Parathyroid adenoma (tissue), 2 donors: ENCODE results near the gene SOX9.
"Not testable (repeated sequence)": the region's sequence is repeated elsewhere in the genome, so short reads cannot be mapped to it uniquely, and the experiment has no call there.

Source experiments
- H2AFZ ChIP-seq: fragments of 300-600 bp; sonication (generic); one replicate; pipeline ENCODE4 v1.7.0; 2017; ENCODE audit warnings: antibody characterized with exemption, mild to moderate bottlenecking
- H3K27ac ChIP-seq: fragments of 300-600 bp; sonication (generic); one replicate; pipeline ENCODE4 v1.7.0; 2017
- H3K27me3 ChIP-seq: fragments of 300-600 bp; sonication (generic); one replicate; pipeline ENCODE4 v1.7.0; 2017; ENCODE audit warnings: low read length; ENCODE audit not compliant: control insufficient read depth, insufficient read depth
- H3K36me3 ChIP-seq: fragments of 300-600 bp; sonication (generic); one replicate; pipeline ENCODE4 v1.7.0; 2017; ENCODE audit warnings: low read length; ENCODE audit not compliant: control insufficient read depth, insufficient read depth
- H3K4me1 ChIP-seq: fragments of 300-600 bp; sonication (generic); one replicate; pipeline ENCODE4 v1.7.0; 2017; ENCODE audit warnings: control low read depth
- H3K4me2 ChIP-seq: fragments of 300-600 bp; sonication (generic); one replicate; pipeline ENCODE4 v1.7.0; 2017; ENCODE audit warnings: low read length
- H3K4me3 ChIP-seq: fragments of 300-600 bp; sonication (generic); one replicate; pipeline ENCODE4 v1.7.0; 2017; ENCODE audit warnings: low read depth, low read length
- H3K79me2 ChIP-seq: fragments of 300-600 bp; sonication (generic); one replicate; pipeline ENCODE4 v1.7.0; 2017; ENCODE audit warnings: control low read depth
- H3K9ac ChIP-seq: fragments of 300-600 bp; sonication (generic); one replicate; pipeline ENCODE4 v1.7.0; 2017; ENCODE audit warnings: mild to moderate bottlenecking
- H3K9me3 ChIP-seq: fragments of 300-600 bp; sonication (generic); one replicate; pipeline ENCODE4 v1.7.0; 2017; ENCODE audit warnings: low read length; ENCODE audit not compliant: control insufficient read depth
- CTCF ChIP-seq: fragments of 300-600 bp; sonication (generic); IDR thresholded peaks from one replicate; pipeline ENCODE4 v1.7.0; 2017; ENCODE audit warnings: antibody characterized with exemption, mild to moderate bottlenecking
- donor health status: primary hyperparathyroidism.

SOX9 gene

GRCh38 chr17:72139212-72139611 is 18.4 kb downstream of the SOX9 start:
- H3K36me3 ChIP-seq = no peaks in the 10 kb centered on the region
- H3K9ac ChIP-seq = no peak overlapping the region
- H3K9me3 ChIP-seq = no peaks in the 10 kb centered on the region
- H2AFZ ChIP-seq = no peak overlapping the region
- no peak overlapping the region for H3K4me2 ChIP-seq
- H3K4me3 ChIP-seq = no peak overlapping the region
- H3K79me2 ChIP-seq = no peaks in the 10 kb centered on the region
- no peaks in the 10 kb centered on the region for H3K27me3 ChIP-seq
- H3K27ac ChIP-seq = no peak overlapping the region
- H3K4me1 ChIP-seq = no peaks in the 10 kb centered on the region
- no peak for TF ChIP-seq CTCF

GRCh38 chr17:72141336-72141735 is 20.5 kb downstream of the SOX9 start:
- no peak overlapping the region for H2AFZ ChIP-seq
- H3K79me2 ChIP-seq = no peaks in the 10 kb centered on the region
- H3K9me3 ChIP-seq = no peaks in the 10 kb centered on the region
- no peaks in the 10 kb centered on the region for H3K27me3 ChIP-seq
- H3K36me3 ChIP-seq = no peaks in the 10 kb centered on the region
- no peaks in the 10 kb centered on the region for H3K4me1 ChIP-seq
- no peak overlapping the region for H3K9ac ChIP-seq
- H3K4me3 ChIP-seq = no peak overlapping the region
- no peak overlapping the region for H3K27ac ChIP-seq
- no peak overlapping the region for H3K4me2 ChIP-seq
- TF ChIP-seq CTCF = no peak

GRCh38 chr17:72142097-72142496 is 21.3 kb downstream of the SOX9 start:
- not testable (repeated sequence) for H3K4me2 ChIP-seq, H3K27me3 ChIP-seq, H2AFZ ChIP-seq, H3K79me2 ChIP-seq, H3K4me3 ChIP-seq, H3K9ac ChIP-seq, H3K4me1 ChIP-seq, H3K9me3 ChIP-seq, H3K27ac ChIP-seq, H3K36me3 ChIP-seq

- no peaks in the 10 kb centered on the region for H3K27me3 ChIP-seq
- H3K4me3 ChIP-seq = no peak overlapping the region
- H3K4me1 ChIP-seq = no peaks in the 10 kb centered on the region
- no peak overlapping the region for H3K4me2 ChIP-seq
- no peak overlapping the region for H2AFZ ChIP-seq
- no peak for TF ChIP-seq CTCF
- no peaks in the 10 kb centered on the region for H3K9me3 ChIP-seq
- no peaks in the 10 kb centered on the region for H3K79me2 ChIP-seq
- no peak overlapping the region for H3K9ac ChIP-seq
- H3K36me3 ChIP-seq = no peaks in the 10 kb centered on the region
- no peak overlapping the region for H3K27ac ChIP-seq
Observed at GRCh38 chr17:72142614-72143013, 21.8 kb downstream of the SOX9 start.

GRCh38 chr17:72143245-72143644 is 22.4 kb downstream of the SOX9 start:
- Histone ChIP-seq H3K27ac (no peak overlapping the region), H3K4me3 (no peak overlapping the region), H3K4me2 (no peak overlapping the region), H2AFZ (no peak overlapping the region), H3K9me3 (no peaks in the 10 kb centered on the region), H3K4me1 (no peaks in the 10 kb centered on the region), H3K79me2 (no peaks in the 10 kb centered on the region), H3K27me3 (no peaks in the 10 kb centered on the region), H3K36me3 (no peaks in the 10 kb centered on the region), H3K9ac (no peak overlapping the region)
- TF ChIP-seq CTCF = no peak
